Activated CD8-positive, alpha-beta memory T cell treated with anti-CD3 and anti-CD28 coated beads, Interleukin-2, amount 50 U/mL, for 24 hours (primary cell): ENCODE results near the gene TANC1.

Experiments used
- DNase-seq: peaks from one replicate; pipeline ENCODE4 v3.0.0-alpha.2; 2020; ENCODE audit errors: extremely low read depth

TANC1 gene

DNA sequence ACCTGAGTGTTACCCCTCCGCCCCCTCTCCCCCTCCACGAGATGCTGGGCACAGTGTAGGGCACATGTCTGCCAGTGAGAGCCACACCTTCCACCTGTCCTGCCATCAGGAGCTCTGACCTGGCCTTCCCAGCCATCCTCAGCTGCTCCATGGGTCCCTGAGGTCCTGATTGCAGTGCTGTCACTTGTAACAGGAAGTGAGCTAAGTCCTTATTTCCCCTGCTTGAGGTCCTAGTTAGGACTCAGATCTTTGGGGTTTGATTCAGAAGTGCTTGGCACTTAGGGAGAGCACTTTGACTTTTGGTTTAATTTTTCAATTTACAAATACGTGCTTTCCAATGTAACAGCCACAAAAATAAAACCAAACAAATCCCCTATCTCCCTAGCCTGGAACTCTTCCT lies 192.5 kb downstream of the TANC1 start:
- DNase-seq: no peak

DNA sequence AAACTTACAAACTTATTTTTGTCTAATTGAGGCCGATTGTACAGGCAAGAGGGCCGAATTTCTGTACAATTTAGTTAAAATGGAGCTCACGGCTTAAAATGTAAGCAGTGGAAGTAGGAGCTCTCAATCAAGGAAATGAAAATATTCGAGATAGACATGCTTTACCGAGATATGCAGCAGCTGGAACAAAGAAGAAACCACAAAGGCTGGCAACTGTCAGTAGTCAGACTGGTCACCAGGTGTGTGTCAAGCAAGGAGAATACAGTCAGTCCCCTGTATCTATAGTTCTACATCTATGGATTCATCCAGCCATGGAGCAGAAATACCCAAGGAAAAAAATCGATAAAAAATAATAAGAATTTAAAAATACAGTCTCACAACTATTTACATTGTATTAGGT lies 195.5 kb downstream of the TANC1 start:
- no peak for DNase-seq

DNA sequence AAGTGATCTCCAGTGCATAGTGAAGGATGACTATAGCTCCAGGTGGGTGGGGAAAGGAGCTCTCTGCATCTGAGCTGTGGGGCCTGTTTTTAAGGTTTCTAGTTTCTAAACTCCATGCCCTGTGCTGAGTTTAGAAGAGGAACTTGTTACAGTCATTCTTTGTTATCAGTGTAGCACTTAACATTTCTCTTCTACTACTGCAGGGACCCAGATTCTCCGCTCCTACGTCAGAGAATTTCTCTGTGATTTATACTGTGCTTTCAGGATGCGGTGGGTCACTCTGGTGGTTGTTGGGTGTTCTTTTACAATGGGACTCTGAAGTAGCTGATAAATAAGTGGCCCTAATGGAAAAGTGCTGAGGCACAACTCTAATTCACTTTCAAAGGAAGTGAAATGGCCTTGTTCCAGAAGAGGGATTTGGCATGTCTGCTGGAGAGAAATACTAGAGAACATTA lies 196.0 kb downstream of the TANC1 start:
- no peak for DNase-seq

DNA sequence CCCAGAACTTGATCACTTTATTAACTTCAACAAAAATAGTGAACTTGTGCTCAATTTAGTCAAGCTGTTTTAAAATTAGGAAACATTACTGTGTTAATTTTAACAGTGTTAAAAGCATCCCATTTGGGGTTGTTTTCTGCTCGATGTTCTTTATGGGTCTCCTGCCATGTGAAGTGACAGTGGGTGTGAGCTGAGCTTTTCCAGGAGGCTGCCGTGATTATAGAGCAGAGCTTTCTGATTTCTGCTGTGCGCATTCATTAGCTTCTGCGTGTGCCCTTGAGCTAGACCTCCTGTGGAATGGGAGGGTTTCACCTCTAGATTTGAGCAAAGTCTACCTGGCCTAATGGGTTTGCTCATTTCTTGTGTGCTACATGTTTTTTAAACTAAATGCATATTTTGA lies 196.6 kb downstream of the TANC1 start:
- no peak for DNase-seq

DNA sequence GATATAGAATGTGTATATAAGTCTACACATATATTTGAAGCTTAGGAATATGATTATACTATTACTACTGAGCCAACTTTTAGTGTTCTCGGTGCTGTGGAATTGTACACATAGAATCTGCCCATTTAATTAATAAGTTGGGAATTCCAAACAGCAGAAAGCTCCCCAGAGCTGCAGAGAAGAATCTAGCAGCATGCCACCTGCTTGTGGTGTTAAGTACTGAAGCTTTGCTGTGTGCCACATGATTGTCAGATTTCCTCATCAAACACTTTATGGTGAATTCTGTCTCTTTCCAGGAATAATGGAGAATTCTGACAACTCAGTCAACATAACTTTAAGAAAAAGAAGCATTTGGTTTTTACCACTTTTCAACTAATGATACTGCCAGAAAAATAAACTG lies 200.3 kb downstream of the TANC1 start:
- no peak for DNase-seq

DNA sequence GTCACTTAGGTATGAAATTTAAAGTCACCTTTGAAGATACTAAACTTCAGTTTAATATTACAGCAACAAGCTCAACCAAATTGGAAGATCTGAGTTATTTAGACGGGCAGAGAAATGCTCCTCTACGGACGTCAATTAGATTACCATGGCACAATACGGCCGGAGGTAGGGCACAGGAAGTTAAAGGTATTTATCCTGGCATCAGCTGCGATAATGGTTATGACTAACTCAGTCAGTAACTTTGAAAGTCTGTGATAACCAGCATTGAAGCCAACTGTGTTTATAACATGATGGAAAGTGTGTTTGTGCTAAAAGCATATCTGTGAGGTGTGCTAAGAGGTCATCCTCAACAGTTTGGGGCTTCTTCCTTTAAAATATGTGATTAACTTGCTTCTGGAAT lies 200.7 kb downstream of the TANC1 start:
- DNase-seq: no peak

DNA sequence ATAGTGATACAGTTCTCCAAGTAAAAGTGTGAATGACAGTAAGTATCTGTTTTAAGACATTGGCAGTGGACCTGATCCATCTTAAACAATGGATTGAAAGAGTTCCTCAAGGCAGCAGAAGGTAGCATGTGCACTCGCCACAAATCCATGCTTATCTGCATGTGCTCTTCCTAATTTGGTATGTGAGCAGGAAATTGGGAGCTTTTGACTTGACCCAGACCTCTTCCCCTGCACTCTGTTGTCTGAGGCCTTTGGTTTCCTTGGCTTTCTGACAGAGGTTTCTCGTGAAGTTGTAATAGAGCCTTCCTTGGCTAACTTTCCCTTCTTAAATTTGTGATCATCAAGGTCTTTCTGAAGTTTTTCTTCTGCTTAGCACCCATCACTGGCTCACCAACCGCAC lies 204.0 kb downstream of the TANC1 start:
- DNase-seq: no peak

DNA sequence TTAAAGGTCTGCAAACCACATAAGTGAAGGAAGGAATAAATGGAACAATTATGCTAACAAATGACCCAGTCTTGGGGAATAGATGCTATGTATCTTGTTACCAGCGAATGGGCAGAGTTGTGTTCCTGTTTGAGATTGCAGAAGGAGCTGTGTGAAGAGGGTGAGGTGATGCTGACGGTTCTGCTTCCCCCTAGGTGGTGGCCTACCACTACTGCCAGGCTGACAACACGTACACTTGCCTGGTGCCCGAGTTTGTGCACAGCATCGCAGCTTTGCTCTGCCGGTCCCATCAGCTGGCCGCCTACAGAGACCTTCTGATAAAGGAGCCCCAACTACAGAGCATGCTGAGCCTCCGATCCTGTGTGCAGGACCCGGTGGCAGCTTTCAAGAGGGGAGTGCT lies 206.3 kb downstream of the TANC1 start:
- no peak for DNase-seq

DNA sequence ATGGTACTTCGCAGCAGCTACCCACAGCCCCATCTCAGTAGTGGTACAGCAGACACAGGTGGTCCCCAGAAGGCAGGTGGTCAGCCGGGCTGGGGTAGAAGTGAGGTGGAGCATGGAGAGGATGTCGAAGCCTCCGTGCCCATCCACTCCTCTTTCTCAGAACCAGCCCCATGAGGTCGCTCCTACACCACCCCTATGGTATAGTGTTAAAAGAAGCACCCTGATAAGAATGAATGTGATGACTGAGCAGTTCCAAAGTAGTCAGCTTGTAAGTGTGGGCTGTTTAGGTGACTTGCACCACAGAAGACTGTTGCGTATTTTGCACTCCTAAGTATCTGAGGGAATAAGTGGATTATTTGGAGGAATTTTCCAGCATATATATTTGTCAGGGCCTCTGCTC lies 206.7 kb downstream of the TANC1 start:
- no peak for DNase-seq

DNA sequence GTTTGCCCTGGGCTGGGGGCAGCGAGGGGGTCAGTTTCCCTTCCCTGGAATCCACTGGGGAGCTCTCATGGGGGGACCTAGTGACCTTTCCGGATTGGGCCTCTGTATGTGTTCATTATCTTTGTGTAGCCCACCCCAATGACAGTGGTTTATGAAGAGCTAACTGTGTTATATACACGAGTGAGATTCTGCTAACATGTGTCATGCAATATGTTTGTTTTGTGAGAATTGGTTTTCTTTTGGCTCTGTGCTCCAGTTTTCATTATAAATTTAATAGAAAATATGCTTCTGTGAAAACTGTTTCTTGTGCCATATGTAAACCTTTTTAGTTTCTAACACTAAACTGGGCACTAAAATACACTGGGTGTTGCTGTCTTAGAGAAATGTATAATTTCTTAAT lies 207.5 kb downstream of the TANC1 start:
- no peak for DNase-seq

DNA sequence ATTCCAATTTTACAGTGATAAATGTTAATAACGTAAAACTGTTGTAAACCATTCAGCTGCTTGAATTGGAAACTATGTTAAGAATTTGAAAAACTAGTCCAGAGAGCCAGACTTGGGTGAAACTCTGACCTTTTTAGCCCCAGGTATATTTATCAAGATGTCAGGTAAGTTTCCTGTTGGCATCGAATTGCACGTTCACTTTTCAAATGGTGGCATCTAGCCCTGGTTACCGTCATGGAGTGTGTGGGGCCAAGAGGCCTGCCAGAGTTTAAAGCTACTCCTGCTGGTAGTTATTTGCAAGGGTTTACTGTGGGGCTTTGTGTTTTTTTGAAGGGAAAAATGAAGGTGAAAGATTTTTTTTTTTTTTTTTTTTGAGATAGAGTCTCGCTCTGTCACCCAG lies 208.1 kb downstream of the TANC1 start:
- DNase-seq: no peak

DNA sequence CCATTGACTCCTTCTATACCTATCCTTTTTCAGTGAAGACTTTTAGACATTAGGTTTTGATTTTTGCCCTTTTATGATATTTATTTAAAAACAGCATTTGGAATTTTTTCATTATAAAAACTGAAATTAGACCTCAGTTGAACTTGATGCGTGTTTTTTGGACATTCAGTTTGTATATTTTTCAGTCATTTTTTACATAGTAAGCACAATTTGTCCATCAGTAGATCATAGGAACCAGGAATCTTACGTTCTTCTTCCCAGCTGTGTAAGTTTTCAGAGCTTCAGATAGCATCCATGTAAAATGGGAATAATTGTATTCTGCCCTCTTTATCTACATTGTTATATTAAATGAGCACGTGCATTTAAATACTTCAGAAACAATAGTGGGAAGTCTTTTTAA lies 208.9 kb downstream of the TANC1 start:
- DNase-seq: no peak

DNA sequence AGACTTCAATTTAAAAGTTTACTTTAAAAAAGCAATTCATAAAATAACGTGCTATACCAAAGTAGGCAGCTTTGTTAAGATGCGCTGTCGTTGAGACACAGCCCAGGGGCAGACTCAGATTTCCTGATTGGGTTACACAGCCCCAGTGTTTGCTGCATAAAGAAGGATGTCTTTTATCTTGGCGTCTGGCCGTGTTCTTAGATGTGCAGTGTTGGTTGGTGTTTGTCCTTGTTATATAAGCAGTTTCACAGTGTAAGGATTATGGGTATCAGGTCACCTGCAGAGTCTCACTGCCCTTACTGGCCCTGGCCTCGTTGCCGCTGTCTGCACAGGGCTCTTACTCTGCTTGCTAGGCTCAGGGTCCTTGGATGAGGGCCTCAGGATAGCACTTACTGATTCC lies 209.5 kb downstream of the TANC1 start:
- DNase-seq: no peak

DNA sequence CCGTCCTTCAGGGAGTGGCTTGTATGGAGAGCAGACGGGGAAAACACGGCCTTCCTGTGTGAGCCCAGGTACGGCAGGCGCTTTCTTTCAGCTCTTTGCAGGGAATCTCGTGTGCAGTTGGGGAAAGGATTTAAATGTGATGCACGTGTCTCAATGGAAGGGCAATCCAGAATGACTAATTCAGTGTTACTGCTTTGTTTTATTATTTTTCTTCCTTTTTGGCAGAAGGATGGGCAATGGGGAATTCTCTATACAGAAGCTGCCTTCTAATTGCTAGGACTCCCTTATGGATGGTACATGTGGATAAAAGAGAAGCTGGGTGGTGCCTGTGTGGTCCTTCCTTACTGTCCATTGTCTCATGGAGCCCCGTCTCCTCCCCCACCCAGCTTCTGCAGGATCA lies 210.7 kb downstream of the TANC1 start:
- DNase-seq: no peak

DNA sequence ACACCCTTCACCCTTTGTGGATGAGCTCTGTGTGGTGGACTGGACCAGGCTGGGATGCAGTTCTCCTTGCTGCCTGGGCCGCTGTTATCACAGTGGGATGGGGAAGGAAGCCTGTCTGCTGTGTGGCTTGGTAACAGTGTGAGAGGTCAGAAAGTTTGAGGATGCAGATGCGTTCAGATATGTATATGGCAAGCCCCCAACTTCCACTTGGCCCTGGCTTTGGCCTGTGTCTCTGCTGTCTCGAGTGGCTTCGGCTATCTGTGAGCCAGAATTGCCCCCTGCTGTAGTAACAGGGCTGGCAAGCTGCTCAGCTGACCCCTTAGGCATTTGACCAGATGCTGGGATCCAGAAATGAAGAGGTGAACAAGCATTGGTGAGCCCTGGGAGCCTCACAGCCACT lies 211.3 kb downstream of the TANC1 start:
- DNase-seq: no peak

DNA sequence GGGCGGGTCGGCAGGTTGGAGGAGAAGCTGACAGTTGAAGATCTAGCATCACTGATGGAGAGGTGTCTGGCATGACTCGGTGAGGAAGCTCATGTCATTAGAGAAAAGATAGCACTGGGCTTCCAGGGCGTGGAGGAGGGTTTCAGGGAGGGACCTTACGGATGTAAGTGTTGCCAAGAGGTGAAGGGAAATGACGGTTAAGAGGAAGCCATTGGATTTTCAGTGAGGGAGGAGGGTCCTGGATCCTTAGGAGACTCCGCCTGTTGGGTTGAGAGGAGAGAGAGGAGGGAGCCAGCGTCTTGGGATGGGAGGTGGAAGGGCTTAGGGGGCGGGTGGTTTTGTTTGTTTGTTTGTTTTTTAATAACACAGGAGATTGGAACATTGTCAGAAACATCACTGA lies 214.9 kb downstream of the TANC1 start:
- no peak for DNase-seq

DNA sequence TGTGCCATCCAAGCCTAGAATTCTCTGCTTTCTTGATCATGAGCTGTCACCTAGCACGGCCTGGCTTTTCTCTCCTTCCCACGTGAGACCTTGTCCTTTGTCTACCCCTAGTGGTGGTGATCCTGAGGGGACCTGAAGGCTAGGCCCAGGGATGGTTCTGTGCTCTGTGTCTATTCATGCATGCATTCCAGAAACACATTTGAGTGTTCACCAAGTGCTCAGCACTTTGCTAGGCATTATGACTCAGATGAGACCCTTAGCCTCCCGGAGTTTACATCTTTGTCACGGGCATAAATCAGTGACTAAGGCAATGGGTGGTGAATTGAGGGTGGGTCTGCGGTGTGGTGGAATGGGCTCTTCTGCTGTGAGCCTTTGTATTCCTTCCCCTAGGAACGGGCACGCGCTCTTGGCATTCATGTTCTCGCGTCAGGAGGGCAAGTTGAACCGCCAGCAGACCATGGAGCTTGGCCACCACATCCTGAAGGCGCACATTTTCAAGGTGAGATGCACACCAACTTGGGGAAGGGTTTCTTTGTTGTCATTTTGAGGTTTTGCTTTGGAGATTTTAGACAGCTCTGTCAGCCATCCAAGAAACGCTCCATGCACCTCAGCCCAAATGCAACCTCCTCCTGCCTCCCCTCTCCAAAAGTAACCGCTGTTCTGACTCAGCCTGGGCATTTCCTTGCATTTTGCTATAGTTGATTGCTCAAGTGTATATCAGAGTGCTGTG lies 217.1 kb downstream of the TANC1 start:
- DNase-seq: no peak

DNA sequence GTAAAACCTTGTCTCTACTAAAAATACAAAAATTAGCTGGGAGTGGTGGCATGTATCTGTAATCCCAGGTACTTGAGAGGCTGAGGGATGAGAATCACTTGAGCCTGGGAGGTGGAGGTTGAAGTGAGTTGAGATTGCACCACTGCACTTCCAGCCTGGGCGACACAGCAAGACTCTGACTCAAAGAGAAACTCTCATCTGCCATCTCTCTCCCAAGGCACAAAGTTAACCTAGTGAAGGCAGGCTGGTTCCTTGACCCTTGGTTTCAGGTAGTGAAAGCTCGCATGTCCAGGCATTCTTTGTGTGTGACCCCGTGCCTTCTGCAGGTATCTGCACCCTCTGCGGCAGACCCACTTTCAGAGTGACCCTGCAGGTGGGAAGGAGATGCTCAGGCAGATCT lies 218.0 kb downstream of the TANC1 start:
- no peak for DNase-seq

DNA sequence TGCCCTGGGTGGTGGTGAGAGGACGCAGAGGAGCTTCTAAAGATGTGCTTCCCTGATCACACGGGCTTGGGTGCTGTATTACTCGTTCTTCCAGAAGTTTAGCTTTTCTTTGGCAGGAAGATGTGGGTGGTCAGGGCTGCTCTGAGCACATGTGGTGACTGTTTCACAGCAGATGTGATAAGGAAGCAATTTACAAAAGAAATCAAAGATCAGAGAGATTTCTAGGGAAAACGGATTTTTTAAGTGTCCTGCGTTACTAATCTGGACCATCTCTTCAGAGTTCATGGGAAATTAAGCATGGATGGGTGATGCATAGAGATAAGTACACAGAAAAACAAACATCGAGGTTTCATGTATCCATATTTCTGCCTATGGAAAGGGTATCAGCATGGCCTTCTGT lies 218.7 kb downstream of the TANC1 start:
- no peak for DNase-seq

DNA sequence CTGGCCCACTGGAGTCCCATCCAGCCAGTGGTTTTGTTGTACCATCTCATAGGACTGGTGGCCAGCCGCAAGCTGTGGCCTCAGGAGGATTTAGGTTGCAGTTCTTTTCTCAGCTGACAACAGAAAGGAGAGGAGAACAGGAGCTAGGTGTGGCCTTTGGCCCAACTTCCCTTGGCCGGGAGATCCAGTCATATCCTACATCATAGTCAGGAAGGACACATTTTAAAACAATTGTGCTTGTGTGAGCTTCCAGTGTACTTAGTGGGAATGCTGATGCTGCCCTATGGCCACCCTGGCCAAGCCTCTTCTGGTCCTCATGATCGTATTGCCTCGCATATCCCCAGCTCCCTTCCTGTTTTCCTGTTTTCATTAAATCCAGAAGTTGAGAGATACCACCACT lies 220.0 kb downstream of the TANC1 start:
- no peak for DNase-seq

DNA sequence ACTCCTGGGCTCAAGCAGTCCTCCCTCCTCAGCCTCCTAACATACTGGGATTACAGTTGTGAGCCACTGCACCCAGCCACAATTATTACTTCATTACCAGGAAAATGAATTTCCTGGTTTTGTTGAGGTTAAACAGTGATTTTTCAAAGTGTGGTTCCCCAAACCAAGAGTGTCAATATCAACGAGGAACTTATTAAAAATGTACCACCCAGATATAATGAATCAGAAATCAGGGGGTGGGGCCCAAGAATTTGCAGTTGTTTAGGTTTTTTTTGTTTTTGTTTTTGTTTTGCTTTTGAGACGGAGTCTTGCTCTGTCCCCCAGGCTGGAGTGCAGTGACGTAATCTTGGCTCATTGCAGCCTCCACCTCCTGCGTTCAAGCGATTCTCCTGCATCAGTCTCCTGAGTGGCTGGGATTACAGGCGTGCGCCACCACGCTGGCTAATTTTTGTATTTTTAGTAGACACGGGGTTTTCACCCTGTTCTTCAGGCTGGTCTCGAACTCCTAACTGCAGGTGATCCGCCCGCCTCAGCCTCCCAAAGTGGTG lies 224.0 kb downstream of the TANC1 start:
- DNase-seq: no peak

DNA sequence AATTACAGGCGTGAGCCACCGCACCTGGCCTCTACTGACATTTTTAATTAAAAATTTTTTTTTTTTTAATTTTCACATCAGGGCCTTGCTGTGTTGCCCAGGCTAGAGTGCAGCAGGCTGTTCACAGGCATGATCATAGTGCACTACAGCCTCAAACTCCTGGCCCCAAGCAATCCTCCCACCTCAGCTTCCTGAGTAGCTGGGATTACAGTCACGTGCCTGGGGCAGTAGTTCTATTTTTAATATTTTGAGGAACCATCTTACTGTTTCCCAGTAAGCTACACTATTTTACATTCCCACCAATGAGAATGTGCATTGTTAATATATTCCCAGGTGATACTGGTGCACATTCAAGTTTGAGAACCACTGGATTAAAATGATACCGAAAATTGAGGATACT lies 225.4 kb downstream of the TANC1 start:
- DNase-seq: no peak

DNA sequence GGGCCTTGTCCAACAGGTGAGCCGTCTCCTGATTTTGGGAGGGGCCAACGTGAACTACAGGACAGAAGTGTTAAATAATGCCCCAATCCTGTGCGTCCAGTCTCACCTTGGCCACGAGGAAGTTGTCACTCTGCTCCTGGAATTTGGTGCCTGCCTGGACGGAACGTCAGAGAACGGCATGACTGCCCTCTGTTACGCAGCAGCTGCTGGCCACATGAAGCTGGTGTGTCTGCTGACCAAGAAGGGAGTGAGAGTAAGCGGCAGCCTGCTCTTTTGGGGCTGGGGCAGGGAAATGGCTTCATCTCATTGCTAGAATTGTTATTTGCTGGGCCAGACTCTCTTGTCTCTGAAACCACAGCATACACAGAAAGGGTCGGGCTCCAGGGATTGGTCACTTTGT lies 225.8 kb downstream of the TANC1 start:
- DNase-seq: no peak

DNA sequence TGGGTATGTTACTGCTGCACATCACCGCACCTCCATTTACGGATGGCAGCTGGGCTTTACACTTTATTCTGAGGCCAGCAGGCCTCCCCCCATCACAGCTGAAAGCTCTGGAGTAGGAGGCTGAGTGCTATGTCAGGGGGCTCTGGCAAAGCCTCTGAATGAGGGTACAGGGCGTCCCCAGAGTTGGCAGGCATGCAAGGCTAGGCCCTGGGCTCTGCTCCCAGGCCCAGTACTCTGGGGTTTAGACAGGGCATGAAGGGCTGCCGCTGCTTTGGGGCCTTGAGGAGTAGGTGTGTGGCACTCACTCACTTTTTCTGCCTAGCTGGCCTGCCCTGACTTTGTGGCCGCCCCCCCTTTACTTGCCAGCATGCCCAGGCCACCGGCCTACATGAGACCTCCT lies 227.3 kb downstream of the TANC1 start:
- DNase-seq: no peak
